ENCODE measurements around the gene PANK1.

GRCh38 chr10:89566992-89567391 lies 78.0 kb downstream of the PANK1 start:
- TF ChIP-seq POLR2A (IDR thresholded peaks at IDR 0.05) (no peak), CTCF (IDR thresholded peaks at IDR 0.05) (no peak)

Measured in uterus (tissue), 2 donors.